NCI-H1930 (cell line): ENCODE measurements around the gene TMEM80.

ENCODE experiments used
- DNase-seq, 2 experiments: peaks; one replicate each; lab custom pipeline; 2025; lab: John Stamatoyannopoulos, UW

TMEM80 gene

DNA sequence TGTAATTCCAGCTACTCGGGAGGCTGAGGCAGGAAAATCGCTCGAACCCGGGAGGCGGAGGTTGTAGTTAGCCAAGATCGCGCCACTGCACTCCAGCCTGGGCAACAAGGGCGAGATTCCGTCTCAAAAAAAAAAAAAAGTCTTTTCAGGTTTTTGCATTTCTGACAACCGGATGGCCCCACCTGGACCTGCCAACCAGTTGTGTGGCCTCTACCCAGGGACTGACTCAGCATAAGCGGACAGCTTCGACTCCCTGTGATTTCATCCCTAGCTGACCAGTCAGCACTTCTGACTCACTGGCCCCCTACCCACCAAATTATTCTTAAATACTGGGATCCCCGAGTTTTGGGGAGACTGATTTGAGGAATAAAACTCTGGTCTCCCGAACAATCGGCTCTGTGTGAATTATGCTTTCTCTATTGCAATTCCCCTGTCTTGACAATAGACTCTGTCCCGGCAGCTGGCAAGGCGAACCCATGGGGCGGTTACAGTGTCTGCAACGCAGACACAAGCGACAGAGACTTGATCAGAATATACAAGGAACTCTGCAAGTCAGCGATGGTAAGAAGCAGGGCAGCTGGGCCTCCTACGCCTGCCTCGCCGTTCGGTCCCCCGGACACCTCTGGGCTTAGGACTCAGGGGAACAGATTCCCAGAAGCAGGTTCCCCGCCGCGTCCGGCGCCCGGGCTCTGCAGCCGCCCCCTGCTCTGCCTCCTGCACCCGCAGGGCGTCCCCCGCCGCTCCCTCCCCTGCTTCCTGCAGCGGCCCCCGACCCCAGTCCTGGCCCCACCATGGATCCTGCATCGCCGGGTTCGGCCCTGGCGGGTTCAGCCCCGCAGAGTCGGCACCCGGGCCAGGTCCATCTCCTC lies 50.9 kb downstream of the TMEM80 start:
- DNase-seq, result no peak

DNA sequence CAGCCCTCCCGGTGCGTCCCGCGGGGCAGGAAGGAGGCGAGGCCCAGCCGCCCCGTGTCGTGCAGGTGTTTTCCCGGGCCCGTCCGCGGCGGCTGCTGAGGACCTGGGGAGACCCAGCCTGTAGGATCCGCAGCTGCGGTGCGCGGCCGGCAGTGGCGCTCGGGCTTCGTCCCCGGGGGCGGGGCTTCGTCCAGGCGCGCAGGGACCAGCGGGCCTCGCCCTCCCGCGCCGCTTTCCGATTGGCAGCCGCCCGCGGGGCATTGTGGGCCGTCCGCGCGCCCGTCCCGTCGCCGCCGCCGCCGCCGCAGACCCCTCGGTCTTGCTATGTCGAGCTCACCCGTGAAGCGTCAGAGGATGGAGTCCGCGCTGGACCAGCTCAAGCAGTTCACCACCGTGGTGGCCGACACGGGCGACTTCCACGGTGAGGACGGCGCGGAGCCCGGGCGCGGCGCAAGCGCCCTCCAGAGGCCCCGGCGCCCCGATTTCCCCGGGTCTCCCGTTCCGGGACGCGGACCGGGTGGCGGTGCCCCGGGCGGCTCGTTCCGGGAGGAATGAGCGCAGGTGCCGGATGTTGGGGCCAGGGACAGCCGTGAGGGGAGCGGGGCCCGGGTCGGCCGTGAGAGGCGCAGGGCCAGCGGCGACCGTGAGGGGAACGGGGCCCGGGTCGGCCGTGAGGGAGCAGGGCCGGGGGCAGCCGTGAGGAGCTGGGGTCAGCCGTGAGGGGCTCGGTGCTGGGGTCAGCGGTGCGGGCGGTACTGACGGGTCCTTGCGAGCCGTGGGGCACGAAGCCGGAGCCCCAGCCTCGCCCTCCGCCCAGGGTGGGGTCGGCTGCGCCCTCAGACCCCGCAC lies 51.8 kb downstream of the TMEM80 start, which contains the start of gene TALDO1:
Gene TALDO1, plus strand, starts transcription at position 307 of the 849 bp plus-strand sequence. Its CDS starts 18 bp downstream, at position 325.
- peak; percentile 90 to 93 for DNase-seq

DNA sequence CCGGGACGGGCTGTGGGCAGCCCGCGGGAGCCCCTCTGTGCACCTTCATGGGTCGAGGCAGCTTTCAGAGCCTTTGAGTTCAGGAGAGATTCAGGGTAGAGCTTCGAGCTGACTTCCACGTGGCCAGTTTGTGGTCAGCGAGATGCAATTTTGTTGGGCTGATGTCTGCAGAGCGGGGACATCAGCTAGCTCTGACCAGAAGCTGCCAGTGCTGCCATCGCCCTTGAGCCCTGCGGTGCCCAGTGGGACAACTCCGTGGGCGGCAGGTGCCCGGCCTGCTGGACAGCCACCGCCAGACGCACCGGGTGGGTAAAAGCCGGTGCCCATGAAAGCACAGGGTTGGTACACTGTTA lies 52.4 kb downstream of the TMEM80 start:
- no peak for DNase-seq

DNA sequence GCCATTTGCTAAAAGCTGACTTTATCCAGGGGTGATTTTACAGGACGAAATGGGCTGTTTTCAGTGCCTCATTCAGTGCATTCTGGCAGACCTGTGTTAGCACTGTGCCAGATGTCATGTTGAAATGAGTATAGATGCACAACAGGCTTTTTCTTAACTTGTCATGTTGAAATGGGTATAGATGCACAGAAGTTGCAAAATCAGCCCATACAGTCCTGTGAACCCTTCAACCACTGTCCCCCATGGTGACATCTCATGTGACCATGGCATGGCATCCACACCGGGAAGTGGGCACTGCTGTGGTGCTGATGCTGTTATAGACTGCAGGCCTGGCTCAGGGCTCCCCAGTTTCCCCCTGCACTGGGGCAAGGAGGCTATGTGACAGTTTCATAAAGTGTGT lies 54.1 kb downstream of the TMEM80 start:
- no peak for DNase-seq
